Ishikawa (cell line): ENCODE data around the gene SLC25A2.

Experiments
- CEBPB ChIP-seq: IDR thresholded peaks from 2 replicates; pipeline ENCODE4 v1.6.1; 2012
- EP300 ChIP-seq: IDR thresholded peaks from 2 replicates; pipeline ENCODE4 v1.6.1; 2012; ENCODE audit warnings: borderline replicate concordance
- FOXM1 ChIP-seq: IDR thresholded peaks from 2 replicates; pipeline ENCODE4 v1.6.1; 2012; ENCODE audit warnings: low read depth, borderline replicate concordance
- NFIC ChIP-seq: IDR thresholded peaks from 2 replicates; pipeline ENCODE4 v1.6.1; 2012
- RAD21 ChIP-seq: IDR thresholded peaks from 2 replicates; pipeline ENCODE4 v1.6.1; 2012; ENCODE audit warnings: low read depth
- REST ChIP-seq: IDR thresholded peaks from 2 replicates; pipeline ENCODE4 v1.6.1; 2012; ENCODE audit warnings: low read depth, mild to moderate bottlenecking
- TAF1 ChIP-seq: IDR thresholded peaks from 2 replicates; pipeline ENCODE4 v1.6.1; 2012; ENCODE audit warnings: low read depth, mild to moderate bottlenecking
- TCF12 ChIP-seq: IDR thresholded peaks from 2 replicates; pipeline ENCODE4 v1.6.1; 2012; ENCODE audit warnings: low read depth
- YY1 ChIP-seq: IDR thresholded peaks from 2 replicates; pipeline ENCODE4 v1.6.1; 2012; ENCODE audit warnings: low read depth
- TF ChIP-seq, protein P1 (sequence below): IDR thresholded peaks from 2 replicates; pipeline ENCODE4 v1.6.1; 2012
- TF ChIP-seq, protein P2 (sequence below): IDR thresholded peaks from 2 replicates; pipeline ENCODE4 v1.6.1; 2012

DNA sequence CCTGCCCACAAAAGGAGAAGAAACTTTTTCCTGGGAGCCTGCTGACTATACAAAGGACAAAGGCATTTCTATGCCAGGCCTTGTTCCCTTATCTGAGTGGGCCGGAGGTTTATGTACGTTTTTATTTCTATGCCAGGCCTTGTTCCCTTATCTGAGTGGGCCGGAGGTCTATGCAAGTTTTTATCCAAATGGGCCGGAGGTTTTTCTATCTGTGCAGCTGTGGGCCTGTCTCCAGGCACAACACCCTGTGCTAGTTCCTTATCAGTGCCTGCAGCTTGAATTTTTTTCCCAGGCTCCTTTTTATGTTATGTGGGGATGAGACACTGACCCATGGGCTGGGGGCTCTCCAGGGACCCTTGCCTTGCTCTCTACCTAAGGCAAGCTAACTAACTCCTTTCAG, 5.5 kb downstream of the SLC25A2 start:
- TF ChIP-seq, protein P1, sequence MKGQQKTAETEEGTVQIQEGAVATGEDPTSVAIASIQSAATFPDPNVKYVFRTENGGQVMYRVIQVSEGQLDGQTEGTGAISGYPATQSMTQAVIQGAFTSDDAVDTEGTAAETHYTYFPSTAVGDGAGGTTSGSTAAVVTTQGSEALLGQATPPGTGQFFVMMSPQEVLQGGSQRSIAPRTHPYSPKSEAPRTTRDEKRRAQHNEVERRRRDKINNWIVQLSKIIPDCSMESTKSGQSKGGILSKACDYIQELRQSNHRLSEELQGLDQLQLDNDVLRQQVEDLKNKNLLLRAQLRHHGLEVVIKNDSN = no peak
- TF ChIP-seq EP300 (no peak), NFIC (no peak), TCF12 (no peak), YY1 (no peak), CEBPB (no peak), RAD21 (no peak), FOXM1 (no peak), REST (no peak), TAF1 (no peak)
- TF ChIP-seq, protein P2, sequence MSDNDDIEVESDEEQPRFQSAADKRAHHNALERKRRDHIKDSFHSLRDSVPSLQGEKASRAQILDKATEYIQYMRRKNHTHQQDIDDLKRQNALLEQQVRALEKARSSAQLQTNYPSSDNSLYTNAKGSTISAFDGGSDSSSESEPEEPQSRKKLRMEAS = no peak
